Peyer's patch (tissue), 4 donors: ENCODE results near the gene TMEM59L. TPM values are rescaled to one million over a fixed set of nuclear protein-coding genes. Genes with fewer than 3 reads are reported as not detected.
A peak's percentile ranks its signal among the peaks of the same experiment; 100 is the strongest.
"Not testable (repeated sequence)": the region's sequence is repeated elsewhere in the genome, so short reads cannot be mapped to it uniquely, and the experiment has no call there.

Experiments
- DNase-seq, 3 donors: peaks; one replicate each; pipeline ENCODE4 v3.0.0-alpha.2; 2017 to 2019
- H3K27ac ChIP-seq, 4 donors: fragments of 200-600 bp; sonication (generic); one replicate each; pipeline ENCODE4 v1.5.1; 2016 to 2019
- H3K27me3 ChIP-seq, 2 donors: fragments of 200-600 bp; sonication (generic); one replicate each; pipeline ENCODE4 v1.5.1; 2019
- H3K36me3 ChIP-seq, 3 donors: fragments of 200-600 bp; sonication (generic); one replicate each; pipeline ENCODE4 v1.5.1; 2016 to 2019
- H3K4me1 ChIP-seq, 4 donors: fragments of 200-600 bp; sonication (generic); one replicate each; pipeline ENCODE4 v1.5.1; 2016 to 2019
- H3K4me3 ChIP-seq, 4 donors: fragments of 200-600 bp; sonication (generic); 1 replicate in 3 of 4; 2 replicates in 1 of 4; pipeline ENCODE4 v1.5.1; 2016 to 2019; ENCODE audit warnings: mild to moderate bottlenecking in 1 of 4
- H3K9me3 ChIP-seq, 4 donors: fragments of 200-600 bp; sonication (generic); one replicate each; pipeline ENCODE4 v1.5.1; 2016 to 2019; ENCODE audit warnings: mild to moderate bottlenecking in 1 of 4
- POLR2A ChIP-seq, 2 donors: fragments of 450-650 bp; IDR thresholded peaks; one replicate each; pipeline ENCODE4 v1.5.1; 2017; ENCODE audit warnings: antibody characterized with exemption in 2 of 2, mild to moderate bottlenecking in 2 of 2, moderate library complexity in 2 of 2
- total RNA-seq, 4 donors: library from RNA; depleted of rRNA; stranded (reverse); fragments of >200 nt; gene quantifications; one replicate each; pipeline ENCODE4 v1.1.0, GENCODE V29; 2016
- TF ChIP-seq, protein P1 (sequence below), 6 experiments: fragments of 450-650 bp in 4 of 6; fragments of 200-600 bp in 2 of 6; sonication (generic) in 1 of 6; IDR thresholded peaks; one replicate each; pipeline ENCODE4 v1.5.1; 2017 to 2019; ENCODE audit warnings: antibody characterized with exemption in 6 of 6, mild to moderate bottlenecking in 3 of 6, moderate library complexity in 1 of 6

The TMEM59L gene
- total RNA-seq, 4 donors from 2014 or later: 0.70 to 2.0 (median 1.7) TPM; not detected in 1

DNA sequence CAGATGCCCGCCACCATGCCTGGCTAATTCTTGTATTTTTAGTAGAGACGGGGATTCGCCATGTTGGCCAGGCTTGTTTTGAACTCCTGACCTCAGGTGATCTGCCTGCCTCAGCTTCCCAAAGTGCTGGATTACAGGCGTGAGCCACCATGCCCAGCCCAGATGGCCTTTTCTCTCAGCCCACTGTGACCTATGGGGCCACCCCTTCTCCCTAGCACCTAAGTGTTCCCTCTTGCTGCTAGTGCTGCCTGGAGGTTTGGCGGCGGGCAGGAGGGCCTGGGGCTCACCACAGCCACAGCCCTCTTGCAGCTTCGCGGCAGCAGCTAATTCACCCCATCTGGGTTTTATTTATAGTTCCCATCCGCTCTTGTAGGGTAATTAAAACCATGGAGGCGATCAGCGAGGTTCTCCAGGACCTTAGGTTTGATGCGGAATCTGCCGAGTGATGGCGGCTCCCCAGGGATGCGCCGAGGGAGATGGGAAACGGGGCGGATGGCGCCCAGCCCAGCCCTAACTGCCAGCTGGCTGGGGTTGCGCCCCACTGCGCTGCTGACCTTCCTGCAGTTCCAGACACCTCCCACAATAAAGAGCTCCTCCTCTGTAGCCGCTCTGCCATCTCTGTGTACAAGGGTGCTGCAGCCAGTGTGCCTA is 20.8 kb upstream of the TMEM59L start:
- no peak overlapping the region for H3K4me3 ChIP-seq
- DNase-seq: no peak
- TF ChIP-seq POLR2A (IDR thresholded peaks at IDR 0.05): no peak
- TF ChIP-seq, protein P1, sequence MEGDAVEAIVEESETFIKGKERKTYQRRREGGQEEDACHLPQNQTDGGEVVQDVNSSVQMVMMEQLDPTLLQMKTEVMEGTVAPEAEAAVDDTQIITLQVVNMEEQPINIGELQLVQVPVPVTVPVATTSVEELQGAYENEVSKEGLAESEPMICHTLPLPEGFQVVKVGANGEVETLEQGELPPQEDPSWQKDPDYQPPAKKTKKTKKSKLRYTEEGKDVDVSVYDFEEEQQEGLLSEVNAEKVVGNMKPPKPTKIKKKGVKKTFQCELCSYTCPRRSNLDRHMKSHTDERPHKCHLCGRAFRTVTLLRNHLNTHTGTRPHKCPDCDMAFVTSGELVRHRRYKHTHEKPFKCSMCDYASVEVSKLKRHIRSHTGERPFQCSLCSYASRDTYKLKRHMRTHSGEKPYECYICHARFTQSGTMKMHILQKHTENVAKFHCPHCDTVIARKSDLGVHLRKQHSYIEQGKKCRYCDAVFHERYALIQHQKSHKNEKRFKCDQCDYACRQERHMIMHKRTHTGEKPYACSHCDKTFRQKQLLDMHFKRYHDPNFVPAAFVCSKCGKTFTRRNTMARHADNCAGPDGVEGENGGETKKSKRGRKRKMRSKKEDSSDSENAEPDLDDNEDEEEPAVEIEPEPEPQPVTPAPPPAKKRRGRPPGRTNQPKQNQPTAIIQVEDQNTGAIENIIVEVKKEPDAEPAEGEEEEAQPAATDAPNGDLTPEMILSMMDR (IDR thresholded peaks at IDR 0.05): no peak
- peaks cover 0 to 11% (median 0%) of the 10 kb centered on the region in 3 donors for H3K36me3 ChIP-seq
- no peak overlapping the region for H3K27ac ChIP-seq
- H3K27me3 ChIP-seq: peaks cover 0 to 5% of the 10 kb centered on the region in 2 donors
- H3K4me1 ChIP-seq: peaks cover 0 to 31% (median 12%) of the 10 kb centered on the region in 4 donors
- no peaks in the 10 kb centered on the region for H3K9me3 ChIP-seq

DNA sequence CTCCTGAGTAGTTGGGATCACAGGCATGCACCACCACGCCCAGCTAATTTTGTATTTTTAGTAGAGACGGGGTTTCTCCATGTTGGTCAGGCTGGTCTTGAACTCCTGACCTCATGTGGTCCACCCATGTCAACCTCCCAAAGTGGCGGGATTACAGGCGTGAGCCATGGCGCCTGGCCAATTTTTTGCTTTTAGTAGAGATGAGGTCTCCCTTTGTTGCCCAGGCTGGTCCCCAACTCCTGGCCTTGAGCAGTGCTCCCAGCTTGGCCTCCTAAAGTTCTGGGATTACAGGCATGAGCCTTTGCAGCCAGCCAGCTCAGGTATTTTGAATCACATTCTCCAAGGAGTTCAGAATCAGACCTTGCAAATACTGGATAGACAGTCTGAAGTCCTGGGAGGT is 19.9 kb upstream of the TMEM59L start:
- Histone ChIP-seq H3K36me3 (peaks cover 0 to 11% (median 0%) of the 10 kb centered on the region in 3 donors), H3K4me1 (peaks cover 0 to 31% (median 12%) of the 10 kb centered on the region in 4 donors)
- H3K27ac ChIP-seq, H3K4me3 ChIP-seq, H3K27me3 ChIP-seq, H3K9me3 ChIP-seq, DNase-seq: not testable (repeated sequence)

DNA sequence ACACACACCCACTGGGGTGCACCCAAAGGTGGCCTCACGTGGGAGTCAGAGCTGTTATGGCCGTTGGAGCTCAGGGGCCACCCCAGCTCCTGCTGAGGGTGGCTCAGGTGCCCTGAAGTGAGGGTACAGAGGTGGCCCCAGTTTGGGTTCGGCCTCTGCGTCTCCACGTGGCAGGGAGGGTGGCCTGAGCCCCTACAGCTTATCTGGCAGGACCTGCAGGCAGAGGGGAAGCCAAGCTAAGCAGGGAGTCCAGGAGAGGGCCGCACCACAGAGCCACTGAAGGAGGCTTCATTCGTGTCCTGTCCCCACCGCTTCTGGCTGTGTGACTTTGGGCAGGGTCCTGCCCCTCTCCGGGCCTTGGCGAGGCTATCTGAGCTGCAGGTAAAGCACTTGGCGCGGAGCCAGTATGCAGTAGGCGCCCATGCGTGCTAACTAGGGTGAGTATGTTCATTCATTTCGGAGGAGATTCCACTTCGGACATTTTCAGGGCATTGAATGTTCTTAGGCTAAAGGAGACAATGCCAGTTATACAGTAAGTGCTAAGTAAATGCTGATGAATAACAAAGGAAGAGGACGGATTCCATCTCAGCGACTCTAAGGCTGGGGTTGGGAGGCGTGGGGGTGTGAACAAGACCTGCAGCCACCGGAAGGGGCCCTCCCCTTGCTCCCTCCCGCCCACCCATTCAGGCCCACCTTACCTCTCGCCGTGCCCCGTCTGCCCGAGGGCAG is 19.1 kb upstream of the TMEM59L start:
- TF ChIP-seq POLR2A (IDR thresholded peaks at IDR 0.05): no peak
- TF ChIP-seq, protein P1 (IDR thresholded peaks at IDR 0.05): no peak
- no peak for DNase-seq
- Histone ChIP-seq H3K9me3 (no peaks in the 10 kb centered on the region), H3K27ac (peak overlapping the region in 2 of 4 donors; percentile 38 to 55), H3K27me3 (peaks cover 0 to 7% of the 10 kb centered on the region in 2 donors), H3K36me3 (peaks cover 0 to 11% (median 0%) of the 10 kb centered on the region in 3 donors), H3K4me1 (peaks cover 0 to 31% (median 12%) of the 10 kb centered on the region in 4 donors), H3K4me3 (peak overlapping the region in 3 of 4 donors; percentile 22 to 49 (median 47))

DNA sequence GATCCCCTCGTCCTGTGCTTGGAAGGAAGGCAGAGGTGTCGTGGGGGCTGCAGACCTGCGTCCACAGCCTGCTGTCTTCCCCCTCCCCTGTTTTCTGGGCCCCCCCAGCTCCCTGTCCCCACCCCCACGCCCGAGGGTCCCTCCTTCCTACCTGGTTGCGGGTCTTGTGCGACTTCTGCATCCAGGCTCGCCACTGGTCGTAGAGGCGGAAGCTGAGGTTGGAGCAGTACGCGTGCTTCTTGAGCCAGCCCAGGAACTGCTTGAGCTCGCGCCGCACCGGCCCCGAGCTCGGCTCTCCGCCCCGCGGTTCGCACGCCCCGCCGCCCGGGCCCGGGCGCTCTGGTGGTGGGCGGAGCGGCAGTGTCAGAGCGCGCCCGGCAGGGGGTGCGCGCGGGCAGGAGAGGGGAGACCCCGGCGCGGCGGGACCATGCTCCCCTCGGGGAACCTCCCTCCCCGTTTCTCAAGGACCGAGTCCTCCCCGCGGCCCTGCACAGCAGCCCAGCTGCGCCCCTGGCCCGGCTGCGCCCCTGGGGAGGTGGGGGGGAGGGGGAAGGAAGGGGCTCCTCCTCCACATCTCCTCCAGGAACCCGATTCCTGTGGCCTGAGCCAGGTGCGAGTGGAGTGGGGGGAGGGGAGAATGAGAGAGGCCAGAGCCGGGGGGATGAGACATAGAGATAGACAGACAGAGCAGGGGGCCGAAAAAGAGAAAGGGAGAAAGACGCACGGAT is 18.4 kb upstream of the TMEM59L start:
- peaks cover 0 to 7% of the 10 kb centered on the region in 2 donors for H3K27me3 ChIP-seq
- H3K9me3 ChIP-seq: no peaks in the 10 kb centered on the region
- peaks cover 0 to 29% (median 12%) of the 10 kb centered on the region in 4 donors for H3K4me1 ChIP-seq
- peak overlapping the region; percentile 22 to 50 (median 48) for H3K4me3 ChIP-seq
- TF ChIP-seq POLR2A (IDR thresholded peaks at IDR 0.05): no peak
- TF ChIP-seq, protein P1 (IDR thresholded peaks at IDR 0.05): peak; percentile 80 to 93 (median 87)
- H3K27ac ChIP-seq: peak overlapping the region in 2 of 4 donors; percentile 38 to 55
- peaks cover 0 to 11% (median 0%) of the 10 kb centered on the region in 3 donors for H3K36me3 ChIP-seq
- peak; percentile 77 to 87 (median 80) for DNase-seq

DNA sequence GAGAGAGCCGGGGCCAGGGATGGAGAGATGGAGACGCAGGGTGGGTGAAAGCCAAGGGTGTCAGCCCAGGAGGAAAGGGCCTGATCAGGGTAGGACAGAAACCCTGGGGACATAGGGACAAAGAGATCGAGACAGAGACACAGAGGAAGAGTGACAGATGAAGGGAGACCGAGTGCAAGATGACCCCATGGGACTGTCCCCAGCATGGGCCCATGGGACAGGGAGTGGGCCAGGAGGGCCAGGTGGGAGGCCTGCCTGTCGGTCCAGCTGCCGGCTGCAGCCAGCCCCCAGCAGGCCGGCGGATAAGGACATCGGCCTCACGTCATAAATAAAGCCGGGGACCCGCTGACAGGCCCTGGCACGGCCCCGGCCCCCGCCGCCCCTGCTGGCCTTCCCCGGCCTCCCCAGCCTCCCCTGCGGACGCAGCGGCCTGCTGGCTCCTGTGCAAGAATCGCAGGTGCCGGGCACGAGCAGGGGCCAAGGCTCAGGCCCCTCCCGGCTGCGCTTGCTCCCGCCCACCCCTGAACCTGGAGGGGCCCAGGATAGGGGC is 17.8 kb upstream of the TMEM59L start:
- peak overlapping the region; percentile 22 to 50 (median 48) for H3K4me3 ChIP-seq
- no peaks in the 10 kb centered on the region for H3K9me3 ChIP-seq
- peak overlapping the region in 1 of 4 donors; percentile 55 for H3K27ac ChIP-seq
- no peak for DNase-seq
- peaks cover 0 to 23% (median 10%) of the 10 kb centered on the region in 4 donors for H3K4me1 ChIP-seq
- peaks cover 0 to 11% (median 0%) of the 10 kb centered on the region in 3 donors for H3K36me3 ChIP-seq
- peaks cover 0 to 7% of the 10 kb centered on the region in 2 donors for H3K27me3 ChIP-seq
- TF ChIP-seq POLR2A (IDR thresholded peaks at IDR 0.05): no peak
- TF ChIP-seq, protein P1 (IDR thresholded peaks at IDR 0.05): no peak
